Progenitor cell of endocrine pancreas (in vitro differentiated cells): Measurements from ENCODE around the gene ETFDH. TPM values are rescaled to one million over a fixed set of nuclear protein-coding genes. Genes with fewer than 3 reads are reported as not detected.

Source experiments
- DNase-seq: peaks from one replicate; pipeline ENCODE4 v3.0.0; 2021; ENCODE audit warnings: low spot score; ENCODE audit not compliant: unreplicated experiment
- H3K27ac Mint-ChIP-seq: 2 replicates; pipeline ENCODE4 v1.8.0; 2021; ENCODE audit warnings: mild to moderate bottlenecking, moderate library complexity, mixed read lengths
- H3K27me3 Mint-ChIP-seq: 2 replicates; pipeline ENCODE4 v1.8.0; 2021; ENCODE audit warnings: mixed read lengths
- H3K36me3 Mint-ChIP-seq: 2 replicates; pipeline ENCODE4 v1.8.0; 2022; ENCODE audit warnings: mixed read lengths; ENCODE audit not compliant: insufficient read depth
- H3K4me1 Mint-ChIP-seq: 2 replicates; pipeline ENCODE4 v1.8.0; 2021; ENCODE audit warnings: low read depth, mixed read lengths
- H3K4me3 Mint-ChIP-seq: 2 replicates; pipeline ENCODE4 v1.8.0; 2021; ENCODE audit warnings: low read depth, mild to moderate bottlenecking, moderate library complexity, mixed read lengths
- H3K9me3 Mint-ChIP-seq: 2 replicates; pipeline ENCODE4 v1.8.0; 2021; ENCODE audit warnings: low read depth, mixed read lengths
- CTCF ChIP-seq: fragments of 200-600 bp; sonication (generic); IDR thresholded peaks from one replicate; pipeline ENCODE4 v1.5.0; 2021; ENCODE audit warnings: antibody characterized with exemption, mild to moderate bottlenecking; ENCODE audit not compliant: unreplicated experiment
- total RNA-seq: library from RNA; stranded (reverse); gene quantifications from 2 replicates; pipeline ENCODE4 v1.2.1, GENCODE V29; 2021

ETFDH gene
- total RNA-seq, 1 donor from 2014 or later: 22.5 TPM

- no peak for TF ChIP-seq CTCF
These were observed 27.7 kb upstream of the ETFDH start for GRCh38 chr4:158644356-158644755.

GRCh38 chr4:158644760-158645159 is 27.3 kb upstream of the ETFDH start:
- no peak overlapping the region for H3K27ac Mint-ChIP-seq
- H3K27me3 Mint-ChIP-seq: no peaks in the 10 kb centered on the region
- H3K9me3 Mint-ChIP-seq: no peaks in the 10 kb centered on the region
- no peak for DNase-seq
- no peak for TF ChIP-seq CTCF
- H3K36me3 Mint-ChIP-seq: no peaks in the 10 kb centered on the region
- H3K4me3 Mint-ChIP-seq: no peak overlapping the region
- H3K4me1 Mint-ChIP-seq: no peaks in the 10 kb centered on the region

More at GRCh38 chr4:158644356-158644755, 27.7 kb upstream of the ETFDH start:
- no peaks in the 10 kb centered on the region for H3K36me3 Mint-ChIP-seq
- no peaks in the 10 kb centered on the region for H3K9me3 Mint-ChIP-seq
- no peaks in the 10 kb centered on the region for H3K4me1 Mint-ChIP-seq
- H3K4me3 Mint-ChIP-seq: no peak overlapping the region
- no peak overlapping the region for H3K27ac Mint-ChIP-seq
- no peak for DNase-seq
- H3K27me3 Mint-ChIP-seq: no peaks in the 10 kb centered on the region

GRCh38 chr4:158649111-158649680 is 22.9 kb upstream of the ETFDH start:
- Mint-ChIP-seq H3K4me3 (no peak overlapping the region), H3K36me3 (no peaks in the 10 kb centered on the region), H3K9me3 (no peaks in the 10 kb centered on the region), H3K27me3 (no peaks in the 10 kb centered on the region), H3K27ac (no peak overlapping the region), H3K4me1 (no peaks in the 10 kb centered on the region)
- DNase-seq: no peak
- no peak for TF ChIP-seq CTCF

GRCh38 chr4:158652920-158653319 is 19.2 kb upstream of the ETFDH start:
- Mint-ChIP-seq H3K4me1 (no peaks in the 10 kb centered on the region), H3K36me3 (no peaks in the 10 kb centered on the region), H3K27ac (no peak overlapping the region), H3K27me3 (no peaks in the 10 kb centered on the region), H3K9me3 (no peaks in the 10 kb centered on the region), H3K4me3 (no peak overlapping the region)
- DNase-seq: no peak
- TF ChIP-seq CTCF: no peak

GRCh38 chr4:158656439-158656838 is 15.7 kb upstream of the ETFDH start:
- no peak for TF ChIP-seq CTCF
- no peak for DNase-seq
- Mint-ChIP-seq H3K4me1 (no peaks in the 10 kb centered on the region), H3K27ac (no peak overlapping the region), H3K27me3 (no peaks in the 10 kb centered on the region), H3K36me3 (no peaks in the 10 kb centered on the region), H3K9me3 (no peaks in the 10 kb centered on the region), H3K4me3 (no peak overlapping the region)
